ENCODE measurements around the gene MLN.

The MLN gene

GRCh38 chr6:33800248-33800969 is 3.4 kb downstream of the MLN start:
- H3K9me3 ChIP-seq (ENCODE audit: low read length), result no peaks in the 10 kb centered on the region
- H3K27me3 ChIP-seq (ENCODE audit: insufficient read depth, low read length), result no peaks in the 10 kb centered on the region; the same call in 1 of the 2 replicates
- H3K9ac ChIP-seq (ENCODE audit: low read length), result no peak overlapping the region
- H4K20me1 ChIP-seq (ENCODE audit: insufficient read depth, low read length), result no peaks in the 10 kb centered on the region
- H3K4me3 ChIP-seq (ENCODE audit: low read depth, low read length, poor library complexity, severe bottlenecking), result no peak overlapping the region
- no peak overlapping the region for H3K27ac ChIP-seq (ENCODE audit: low read depth, low read length, poor library complexity, severe bottlenecking)
- no peaks in the 10 kb centered on the region for H3K4me1 ChIP-seq (ENCODE audit: insufficient read depth, low read length, severe bottlenecking)
- no peaks in the 10 kb centered on the region for H3F3A ChIP-seq (ENCODE audit: insufficient read depth, low read length)
- no peak overlapping the region for H3K4me2 ChIP-seq (ENCODE audit: low read length)
- H2AFZ ChIP-seq (ENCODE audit: low read length), result no peak overlapping the region
- no peaks in the 10 kb centered on the region for H3K36me3 ChIP-seq (ENCODE audit: insufficient read depth, low read length)
- no peak for TF ChIP-seq EZH2 (IDR thresholded peaks at IDR 0.05; ENCODE audit: borderline replicate concordance, low read length)
- TF ChIP-seq CTCF (IDR thresholded peaks at IDR 0.05; ENCODE audit: low read length), result no peak
- no peaks in the 10 kb centered on the region for H3K9me2 ChIP-seq (ENCODE audit: low read depth, low read length)
- no peaks in the 10 kb centered on the region for H3K79me2 ChIP-seq (ENCODE audit: insufficient read depth, low read length)

- Histone ChIP-seq H3K27ac (ENCODE audit: low read depth, low read length, poor library complexity, severe bottlenecking) (no peak overlapping the region), H2AFZ (ENCODE audit: low read length) (no peak overlapping the region), H3K4me3 (ENCODE audit: low read depth, low read length, poor library complexity, severe bottlenecking) (no peak overlapping the region), H3K4me2 (ENCODE audit: low read length) (no peak overlapping the region), H3K4me1 (ENCODE audit: insufficient read depth, low read length, severe bottlenecking) (no peaks in the 10 kb centered on the region), H3K9me3 (ENCODE audit: low read length) (no peaks in the 10 kb centered on the region), H3K9ac (ENCODE audit: low read length) (no peak overlapping the region), H3K9me2 (ENCODE audit: low read depth, low read length) (no peaks in the 10 kb centered on the region), H4K20me1 (ENCODE audit: insufficient read depth, low read length) (no peaks in the 10 kb centered on the region), H3K36me3 (ENCODE audit: insufficient read depth, low read length) (no peaks in the 10 kb centered on the region), H3K27me3 (ENCODE audit: insufficient read depth, low read length) (no peaks in the 10 kb centered on the region; the same call in 1 of the 2 replicates), H3F3A (ENCODE audit: insufficient read depth, low read length) (no peaks in the 10 kb centered on the region), H3K79me2 (ENCODE audit: insufficient read depth, low read length) (no peaks in the 10 kb centered on the region)
- TF ChIP-seq CTCF (IDR thresholded peaks at IDR 0.05; ENCODE audit: low read length), result no peak
- no peak for TF ChIP-seq EZH2 (IDR thresholded peaks at IDR 0.05; ENCODE audit: borderline replicate concordance, low read length)
Observed at GRCh38 chr6:33799454-33800113, 4.2 kb downstream of the MLN start.

GRCh38 chr6:33798343-33798848 is 5.4 kb downstream of the MLN start:
- Histone ChIP-seq H3K79me2 (ENCODE audit: insufficient read depth, low read length) (no peaks in the 10 kb centered on the region), H3K4me1 (ENCODE audit: insufficient read depth, low read length, severe bottlenecking) (no peaks in the 10 kb centered on the region), H3F3A (ENCODE audit: insufficient read depth, low read length) (no peaks in the 10 kb centered on the region), H3K9me3 (ENCODE audit: low read length) (no peaks in the 10 kb centered on the region), H3K36me3 (ENCODE audit: insufficient read depth, low read length) (no peaks in the 10 kb centered on the region), H4K20me1 (ENCODE audit: insufficient read depth, low read length) (no peaks in the 10 kb centered on the region), H3K9ac (ENCODE audit: low read length) (no peak overlapping the region), H3K4me3 (ENCODE audit: low read depth, low read length, poor library complexity, severe bottlenecking) (no peak overlapping the region), H2AFZ (ENCODE audit: low read length) (no peak overlapping the region), H3K27ac (ENCODE audit: low read depth, low read length, poor library complexity, severe bottlenecking) (no peak overlapping the region), H3K4me2 (ENCODE audit: low read length) (no peak overlapping the region), H3K9me2 (ENCODE audit: low read depth, low read length) (no peaks in the 10 kb centered on the region), H3K27me3 (ENCODE audit: insufficient read depth, low read length) (no peaks in the 10 kb centered on the region; the same call in 1 of the 2 replicates)
- no peak for TF ChIP-seq EZH2 (IDR thresholded peaks at IDR 0.05; ENCODE audit: borderline replicate concordance, low read length)
